DOHH2 (cell line): Measurements from ENCODE around the gene FOXN3.

Experiments used
- EZH2phosphoT487 ChIP-seq: fragments of 200-600 bp; sonication (generic); IDR thresholded peaks from 2 replicates; pipeline ENCODE4 v1.6.1; 2017; ENCODE audit warnings: borderline replicate concordance, mild to moderate bottlenecking, antibody characterized with exemption, low read length, moderate library complexity, mixed read lengths
- TF ChIP-seq, protein P1 (sequence below): fragments of 200-600 bp; sonication (generic); IDR thresholded peaks from one replicate; pipeline ENCODE4 v1.5.1; 2014; ENCODE audit warnings: antibody characterized with exemption, mild to moderate bottlenecking, low read depth, low read length; ENCODE audit not compliant: poor library complexity, severe bottlenecking

GRCh38 chr14:89140326-89140725, 276.7 kb downstream of the FOXN3 start:
- TF ChIP-seq, protein P1, sequence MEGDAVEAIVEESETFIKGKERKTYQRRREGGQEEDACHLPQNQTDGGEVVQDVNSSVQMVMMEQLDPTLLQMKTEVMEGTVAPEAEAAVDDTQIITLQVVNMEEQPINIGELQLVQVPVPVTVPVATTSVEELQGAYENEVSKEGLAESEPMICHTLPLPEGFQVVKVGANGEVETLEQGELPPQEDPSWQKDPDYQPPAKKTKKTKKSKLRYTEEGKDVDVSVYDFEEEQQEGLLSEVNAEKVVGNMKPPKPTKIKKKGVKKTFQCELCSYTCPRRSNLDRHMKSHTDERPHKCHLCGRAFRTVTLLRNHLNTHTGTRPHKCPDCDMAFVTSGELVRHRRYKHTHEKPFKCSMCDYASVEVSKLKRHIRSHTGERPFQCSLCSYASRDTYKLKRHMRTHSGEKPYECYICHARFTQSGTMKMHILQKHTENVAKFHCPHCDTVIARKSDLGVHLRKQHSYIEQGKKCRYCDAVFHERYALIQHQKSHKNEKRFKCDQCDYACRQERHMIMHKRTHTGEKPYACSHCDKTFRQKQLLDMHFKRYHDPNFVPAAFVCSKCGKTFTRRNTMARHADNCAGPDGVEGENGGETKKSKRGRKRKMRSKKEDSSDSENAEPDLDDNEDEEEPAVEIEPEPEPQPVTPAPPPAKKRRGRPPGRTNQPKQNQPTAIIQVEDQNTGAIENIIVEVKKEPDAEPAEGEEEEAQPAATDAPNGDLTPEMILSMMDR: no peak
- TF ChIP-seq EZH2phosphoT487: no peak
